Stimulated activated CD8-positive, alpha-beta memory T cell treated with anti-CD3 and anti-CD28 coated beads, Interleukin-12 subunit alpha, Interleukin-12 subunit beta, amount 100 ng/mL, for 4 hours (primary cell): ENCODE data around the gene SLC27A3.

Experiments
- DNase-seq: peaks from one replicate; pipeline ENCODE4 v3.0.0-alpha.2; 2020; ENCODE audit warnings: low read depth

Gene SLC27A3

DNA sequence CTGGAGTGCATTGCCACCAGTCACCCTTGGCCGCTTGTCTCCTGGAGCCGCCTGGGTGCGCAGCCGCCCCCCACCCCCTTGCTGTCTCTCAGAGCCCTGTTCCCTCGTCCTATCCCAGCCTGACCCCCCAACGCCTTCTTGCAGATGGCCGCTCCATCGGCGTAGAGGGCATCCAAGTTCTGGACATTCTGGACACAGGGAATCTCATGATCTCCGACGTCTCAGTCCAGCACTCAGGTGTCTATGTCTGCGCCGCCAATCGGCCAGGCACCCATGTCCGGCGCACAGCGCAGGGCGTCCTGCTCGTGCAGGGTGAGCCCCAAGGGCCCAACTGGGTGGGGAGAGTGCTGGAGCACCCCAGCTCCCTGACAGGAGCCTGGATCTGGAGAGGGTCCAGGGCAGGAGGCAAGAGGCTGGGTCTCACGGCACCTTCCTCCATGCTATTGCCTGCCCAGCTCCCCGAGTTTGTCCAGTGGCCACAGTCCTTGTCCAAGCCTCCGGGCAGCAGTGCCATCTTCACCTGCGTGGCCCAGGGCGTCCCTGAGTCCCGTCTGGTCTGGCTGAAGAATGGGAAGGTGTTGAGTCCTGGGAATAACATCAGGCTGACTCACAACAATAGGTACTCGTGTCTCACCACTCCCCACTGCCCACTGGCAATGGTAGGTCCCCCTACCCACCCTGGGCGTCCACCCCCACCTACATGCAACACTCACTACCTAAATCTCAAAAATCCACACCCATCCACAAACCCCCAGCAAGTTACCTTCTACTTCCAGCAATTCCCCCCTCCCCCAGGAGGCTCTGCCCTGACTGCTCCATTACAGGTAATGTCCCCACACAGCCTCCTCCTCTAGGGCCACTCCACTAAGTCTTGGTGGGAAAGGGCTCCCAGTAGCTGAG, 24.6 kb downstream of the SLC27A3 start:
- no peak for DNase-seq

DNA sequence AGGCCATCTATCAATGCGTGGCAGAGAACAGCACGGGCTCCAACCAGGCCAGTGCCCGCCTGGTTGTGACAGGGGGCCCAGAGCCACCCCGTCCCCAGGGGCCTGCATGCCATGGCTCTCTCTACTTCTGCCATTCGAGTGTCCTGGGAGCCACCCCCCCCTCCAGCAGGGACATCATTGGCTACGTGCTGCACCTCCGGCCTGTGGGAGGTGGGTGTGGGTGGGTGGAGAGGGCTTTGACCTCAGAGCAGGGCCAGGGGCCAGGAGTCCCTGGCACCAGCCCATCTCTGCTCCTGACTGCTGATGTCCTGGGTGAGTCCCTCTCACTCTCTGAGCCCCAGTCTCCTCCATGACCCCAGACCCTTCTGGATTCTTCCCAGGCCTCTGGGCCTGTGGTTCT, 25.3 kb downstream of the SLC27A3 start:
- DNase-seq = no peak

DNA sequence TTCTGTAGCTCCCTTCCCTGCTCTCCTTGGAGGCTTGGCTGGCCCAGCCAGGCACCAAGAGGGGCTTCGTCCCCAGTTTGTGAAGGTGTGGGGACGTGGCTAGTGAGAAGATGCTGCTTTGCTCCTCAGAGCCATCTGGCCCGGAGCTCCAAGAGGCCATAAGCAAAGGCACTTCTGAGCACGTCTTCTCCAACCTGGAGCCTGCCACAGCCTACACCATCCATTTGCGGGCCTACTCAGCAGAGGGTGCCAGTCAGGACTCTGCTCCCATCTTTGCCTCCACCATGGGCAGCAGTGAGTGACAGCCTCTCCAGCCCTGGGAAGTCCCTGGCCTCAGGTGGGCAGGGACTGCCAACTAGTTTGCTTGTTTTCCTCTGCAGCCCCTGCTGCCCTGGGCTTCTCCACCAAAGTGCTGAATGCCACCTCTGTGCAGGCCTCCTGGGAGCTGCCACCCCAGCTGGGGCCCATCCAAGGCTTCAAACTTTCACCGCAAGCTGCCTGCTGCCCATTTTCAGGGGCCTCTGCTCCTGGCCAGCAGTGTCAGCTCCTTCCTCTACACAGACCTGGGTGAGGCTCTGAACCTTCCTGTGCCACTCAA, 25.9 kb downstream of the SLC27A3 start:
- no peak for DNase-seq

DNA sequence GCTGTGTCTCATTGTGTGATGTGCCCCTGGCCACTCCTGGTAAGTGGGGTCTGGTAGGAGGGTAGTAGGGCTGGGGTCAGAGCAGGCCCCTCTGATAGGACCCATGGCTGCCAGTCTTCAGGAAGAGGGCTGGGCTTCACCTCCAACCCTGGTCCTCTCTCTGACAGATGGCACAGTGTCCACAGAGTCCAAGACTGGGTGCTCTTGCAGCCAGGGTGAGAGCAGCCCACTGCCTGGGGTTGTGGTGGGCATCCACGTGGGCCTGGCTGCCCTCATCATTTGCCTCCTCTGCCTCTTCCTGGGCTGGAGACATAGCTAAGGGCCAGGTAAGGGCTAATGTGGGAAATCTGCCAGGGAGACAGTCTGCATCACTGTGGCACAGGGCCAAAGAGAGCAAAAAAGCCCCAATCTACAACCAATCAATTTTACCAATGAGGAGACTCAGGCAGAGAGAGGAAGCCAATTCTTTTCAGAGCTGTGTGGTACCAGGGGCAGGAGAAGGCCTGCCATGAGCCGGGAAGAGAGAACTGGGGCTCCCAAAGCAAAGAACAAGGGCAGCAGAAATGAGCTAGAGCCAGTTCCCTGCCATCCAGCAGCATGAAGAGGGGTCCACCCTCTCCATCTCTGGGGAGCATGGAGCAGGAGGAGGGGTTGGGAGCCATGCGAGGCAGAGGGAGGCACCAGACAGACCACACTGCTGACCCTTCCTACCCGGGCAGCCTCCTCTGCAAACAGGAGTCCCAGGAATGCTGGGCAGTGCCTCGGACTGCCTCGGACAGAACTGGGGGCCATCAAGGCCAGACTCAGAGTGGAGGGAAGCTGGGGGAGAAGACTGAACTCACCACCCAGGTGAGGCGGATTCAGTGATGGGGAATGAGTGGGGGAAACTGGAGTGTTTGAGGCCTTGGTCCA, 26.8 kb downstream of the SLC27A3 start:
- DNase-seq = no peak

DNA sequence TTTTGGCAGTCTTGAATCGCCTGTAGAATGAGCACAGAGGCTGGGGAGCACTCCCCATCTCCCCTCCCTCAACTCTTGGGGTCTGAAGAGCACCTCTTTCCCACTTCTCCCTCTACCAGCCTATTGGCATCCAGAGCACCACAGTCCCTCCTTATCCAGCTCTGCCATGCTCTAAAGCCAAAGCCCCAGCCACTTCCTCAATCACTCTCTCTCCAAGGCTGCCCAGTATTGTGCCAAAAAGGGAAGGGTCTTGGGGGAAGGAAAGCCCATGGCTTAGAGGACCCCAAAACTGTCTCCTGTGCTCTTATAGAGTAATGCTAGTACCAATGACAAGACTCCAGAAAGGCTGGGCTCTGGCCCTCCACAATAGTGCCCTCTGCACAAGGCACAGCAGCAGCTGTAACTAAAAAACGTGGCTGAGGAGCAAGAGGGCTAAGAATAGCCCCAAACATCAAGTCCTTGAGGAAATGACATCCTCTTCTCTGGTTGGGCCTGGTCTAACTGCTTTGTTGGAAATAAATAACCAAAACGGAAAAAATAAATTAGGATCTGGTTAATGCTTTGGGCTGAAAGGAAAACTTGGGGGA, 28.4 kb downstream of the SLC27A3 start:
- DNase-seq = no peak

DNA sequence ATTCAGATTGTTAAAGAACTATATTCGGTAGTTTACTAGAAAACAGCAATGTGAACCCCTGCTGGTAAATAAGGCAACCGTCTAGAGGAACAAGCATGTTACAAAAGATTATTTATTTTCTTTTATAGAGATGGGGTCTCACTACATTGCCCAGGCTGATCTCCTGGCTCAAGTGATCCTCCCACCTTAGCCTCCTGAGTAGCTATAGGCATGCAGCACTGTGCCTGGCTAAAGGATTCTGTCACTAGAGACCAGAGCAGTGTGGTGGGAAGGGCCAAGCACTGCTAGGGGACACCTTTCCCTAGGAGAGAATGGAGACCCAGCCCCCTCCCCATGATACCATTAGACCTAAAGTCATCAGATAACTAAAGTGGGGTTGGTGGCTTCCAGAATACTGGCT, 28.9 kb downstream of the SLC27A3 start:
- DNase-seq = no peak

DNA sequence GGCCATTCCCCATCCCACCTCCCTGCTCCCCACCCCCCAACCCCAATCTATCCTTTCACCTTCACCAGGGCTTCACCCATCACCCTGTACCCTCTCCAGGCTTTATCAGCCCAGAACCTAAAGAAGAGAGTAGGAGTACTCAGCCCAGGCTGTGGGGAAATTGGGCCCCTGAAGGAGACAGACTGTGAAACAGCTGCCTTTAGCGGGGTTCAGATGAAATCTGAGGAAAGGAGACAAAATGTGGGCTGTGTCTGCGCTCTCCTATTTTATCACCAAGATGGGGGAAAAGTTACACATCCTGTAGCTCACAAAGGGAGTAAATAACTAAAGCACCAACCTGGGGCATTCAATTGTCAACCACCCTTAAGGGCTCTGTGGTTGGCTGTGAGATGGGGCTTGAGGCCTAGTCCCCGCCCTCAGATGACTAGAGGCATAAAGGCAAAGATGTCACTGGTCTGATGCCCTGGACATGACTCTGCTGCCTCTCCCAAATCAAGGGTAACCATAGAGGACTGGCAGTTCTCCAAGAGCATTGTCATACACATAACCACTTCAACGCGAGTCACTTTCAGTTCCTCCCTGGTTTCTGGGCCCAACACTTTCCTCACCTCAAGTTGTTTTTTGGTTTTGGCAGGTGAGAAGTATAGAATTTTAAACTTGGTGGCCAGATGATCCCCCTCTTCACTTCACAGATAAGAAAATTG, 30.0 kb downstream of the SLC27A3 start:
- peak; percentile 33 for DNase-seq

DNA sequence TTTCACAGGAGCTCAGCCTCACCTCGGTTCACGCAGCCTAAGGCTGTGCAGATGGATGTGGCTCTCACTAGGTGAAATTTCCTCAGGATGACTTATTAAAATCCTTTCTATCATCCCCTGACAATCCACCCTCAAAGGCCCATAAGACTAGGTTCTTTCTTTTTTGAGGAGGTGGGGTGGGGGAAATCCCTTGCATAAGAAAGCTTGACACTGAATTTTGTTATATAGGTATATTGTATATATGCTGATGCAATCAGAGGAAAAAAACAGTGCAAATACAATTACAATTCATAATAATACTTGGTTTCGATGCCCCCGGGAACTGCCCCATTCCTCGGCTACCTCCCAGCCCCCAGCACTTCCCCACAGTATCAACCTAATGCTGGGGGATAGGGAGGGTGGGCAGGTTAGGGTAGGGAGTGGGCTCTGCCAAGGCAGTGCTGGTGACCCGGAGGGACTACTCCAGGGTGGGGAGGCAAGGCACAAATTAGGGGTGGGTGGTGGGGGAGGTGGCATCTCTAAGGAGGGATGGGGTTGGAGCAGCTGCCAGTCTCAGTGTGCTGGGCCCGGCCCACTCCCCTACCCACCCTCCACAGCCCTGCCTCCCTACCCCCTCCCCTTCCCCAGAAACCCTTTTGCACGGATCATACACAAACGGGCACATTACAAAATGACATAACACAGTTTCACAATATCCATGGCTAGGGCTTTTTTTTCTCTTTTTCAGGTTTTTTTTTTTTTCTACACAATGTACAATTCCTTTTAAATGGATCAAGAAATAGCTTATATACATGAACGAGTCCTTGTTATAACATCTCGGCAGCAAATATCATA, 30.9 kb downstream of the SLC27A3 start:
- no peak for DNase-seq

DNA sequence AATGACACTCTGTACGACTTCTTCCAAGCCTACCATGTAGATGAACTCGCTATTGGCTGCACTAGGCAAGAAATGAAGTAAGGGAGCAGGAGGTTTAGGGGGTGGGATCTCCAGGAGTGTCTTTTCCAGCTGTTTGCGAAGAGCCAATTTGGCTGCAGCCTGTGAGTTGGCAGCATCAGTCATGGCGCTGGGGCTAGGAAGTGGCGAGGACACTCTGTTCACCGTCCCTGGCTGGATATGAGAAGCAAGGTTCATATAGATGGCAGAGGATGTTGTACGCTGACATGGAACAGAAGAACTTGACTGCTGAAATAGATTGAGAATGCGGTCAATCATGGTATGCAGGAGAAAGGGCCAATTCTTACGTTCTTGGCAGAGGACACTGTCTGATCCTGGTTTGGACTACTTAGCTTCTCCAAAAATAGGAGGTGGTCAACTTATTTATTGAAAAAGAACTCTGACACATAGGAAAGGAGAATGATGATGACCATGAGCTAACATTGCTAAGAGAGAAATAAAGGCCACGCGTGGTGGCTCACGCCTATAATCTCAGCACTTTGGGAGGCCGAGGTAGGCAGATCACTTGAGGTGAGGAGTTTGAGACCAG, 41.2 kb downstream of the SLC27A3 start:
- no peak for DNase-seq

DNA sequence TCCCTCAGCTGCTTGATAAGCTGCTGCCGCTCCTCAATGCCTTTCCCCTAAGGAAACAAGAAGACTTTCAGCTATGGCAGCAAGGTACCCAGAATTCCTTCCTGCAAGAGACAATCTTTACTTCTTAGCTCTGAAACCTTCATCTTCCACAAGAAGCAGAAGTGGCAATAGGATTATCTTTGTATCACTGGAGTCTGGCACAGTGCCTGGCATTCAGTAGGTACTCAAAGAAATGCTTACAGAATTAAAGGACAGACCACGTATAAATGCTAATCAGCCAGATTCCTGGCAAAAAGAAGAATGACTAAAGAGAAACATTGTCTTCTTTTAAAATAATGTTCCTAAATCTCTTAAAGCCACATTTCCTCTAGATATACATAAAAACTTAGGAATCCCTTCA, 43.7 kb downstream of the SLC27A3 start:
- no peak for DNase-seq

DNA sequence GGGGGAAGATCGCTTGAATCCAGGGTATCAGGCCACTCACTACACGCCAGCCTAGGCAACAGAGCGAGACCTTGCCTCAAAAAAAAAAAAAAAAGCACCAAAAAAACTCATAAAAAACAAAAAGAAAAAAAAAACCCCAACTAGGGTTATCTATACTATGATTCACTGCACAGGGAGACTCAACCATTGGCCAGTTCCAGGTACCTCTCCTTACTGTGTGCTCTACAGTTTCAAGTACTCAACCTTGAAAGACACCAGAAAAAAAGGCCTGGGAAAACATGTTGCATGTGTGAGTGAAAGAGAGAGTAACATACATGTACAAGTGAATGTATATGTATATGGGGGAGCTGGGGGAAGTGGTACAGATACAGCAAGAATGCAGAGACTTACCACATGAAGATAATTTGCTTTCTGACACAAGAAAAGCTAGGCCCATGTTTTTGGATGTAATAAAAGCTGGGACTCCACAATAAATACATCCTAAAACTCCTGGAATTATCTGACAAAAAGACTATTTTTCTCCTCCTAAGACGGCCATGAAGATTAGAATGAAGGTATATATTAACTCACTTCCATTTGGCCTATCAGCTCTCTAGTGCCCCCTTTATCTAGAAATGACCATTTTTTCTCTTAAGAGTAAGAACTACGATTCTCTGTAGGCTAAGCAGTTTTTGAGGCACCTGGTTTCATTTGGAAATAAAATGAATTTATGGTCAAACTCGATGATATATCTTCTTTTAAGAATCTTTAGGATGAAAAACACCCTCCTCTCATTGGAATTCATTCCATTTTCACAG, 52.2 kb downstream of the SLC27A3 start:
- DNase-seq = no peak
